ENCODE data around the gene SMS.
"Not testable (repeated sequence)": the region's sequence is repeated elsewhere in the genome, so short reads cannot be mapped to it uniquely, and the experiment has no call there.

Gene SMS

DNA sequence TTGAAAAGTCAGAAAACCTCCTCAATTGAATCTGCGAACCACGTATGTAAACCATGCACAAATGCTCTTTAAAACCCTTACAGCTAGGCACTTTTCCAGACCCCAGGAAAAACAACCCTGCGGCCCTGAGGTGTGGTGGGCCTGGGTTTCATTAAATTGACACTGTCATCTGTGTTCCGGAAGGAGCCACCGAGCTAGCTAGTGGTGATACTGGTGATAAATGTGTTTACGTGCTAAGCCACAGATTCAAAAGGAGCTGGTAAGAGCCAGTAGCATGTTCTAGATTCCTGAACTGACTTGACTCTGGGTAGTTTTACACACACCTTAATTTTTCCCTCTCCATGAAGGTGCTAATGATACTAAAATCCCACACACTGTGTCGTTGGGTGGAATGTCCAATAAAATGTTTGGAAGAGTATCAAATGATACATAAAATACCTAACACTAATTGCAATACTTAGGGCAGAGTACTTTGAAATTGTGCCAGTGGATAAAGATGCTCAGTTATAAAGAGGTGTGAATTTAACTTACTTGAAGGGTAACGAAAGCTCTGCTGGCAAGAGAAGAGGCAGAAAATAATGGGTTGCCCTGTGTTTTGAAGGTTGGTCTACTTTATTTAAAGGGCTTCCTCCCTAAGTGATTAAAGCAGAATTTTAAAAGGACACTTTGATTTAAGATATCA is 8.5 kb downstream of the SMS start:
- in situ Hi-C loops (cut with MboI; ENCODE audit: low pct_unique_long_range_greater_than_20kb, low sequenced_read_pairs, unreplicated experiment) = no loop called here
- DNase-seq (ENCODE audit: low spot score) = no peak
- TF ChIP-seq, protein P1, sequence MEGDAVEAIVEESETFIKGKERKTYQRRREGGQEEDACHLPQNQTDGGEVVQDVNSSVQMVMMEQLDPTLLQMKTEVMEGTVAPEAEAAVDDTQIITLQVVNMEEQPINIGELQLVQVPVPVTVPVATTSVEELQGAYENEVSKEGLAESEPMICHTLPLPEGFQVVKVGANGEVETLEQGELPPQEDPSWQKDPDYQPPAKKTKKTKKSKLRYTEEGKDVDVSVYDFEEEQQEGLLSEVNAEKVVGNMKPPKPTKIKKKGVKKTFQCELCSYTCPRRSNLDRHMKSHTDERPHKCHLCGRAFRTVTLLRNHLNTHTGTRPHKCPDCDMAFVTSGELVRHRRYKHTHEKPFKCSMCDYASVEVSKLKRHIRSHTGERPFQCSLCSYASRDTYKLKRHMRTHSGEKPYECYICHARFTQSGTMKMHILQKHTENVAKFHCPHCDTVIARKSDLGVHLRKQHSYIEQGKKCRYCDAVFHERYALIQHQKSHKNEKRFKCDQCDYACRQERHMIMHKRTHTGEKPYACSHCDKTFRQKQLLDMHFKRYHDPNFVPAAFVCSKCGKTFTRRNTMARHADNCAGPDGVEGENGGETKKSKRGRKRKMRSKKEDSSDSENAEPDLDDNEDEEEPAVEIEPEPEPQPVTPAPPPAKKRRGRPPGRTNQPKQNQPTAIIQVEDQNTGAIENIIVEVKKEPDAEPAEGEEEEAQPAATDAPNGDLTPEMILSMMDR (IDR thresholded peaks at IDR 0.05; ENCODE audit: extremely low read depth, insufficient read depth, missing control alignments) = no peak

DNA sequence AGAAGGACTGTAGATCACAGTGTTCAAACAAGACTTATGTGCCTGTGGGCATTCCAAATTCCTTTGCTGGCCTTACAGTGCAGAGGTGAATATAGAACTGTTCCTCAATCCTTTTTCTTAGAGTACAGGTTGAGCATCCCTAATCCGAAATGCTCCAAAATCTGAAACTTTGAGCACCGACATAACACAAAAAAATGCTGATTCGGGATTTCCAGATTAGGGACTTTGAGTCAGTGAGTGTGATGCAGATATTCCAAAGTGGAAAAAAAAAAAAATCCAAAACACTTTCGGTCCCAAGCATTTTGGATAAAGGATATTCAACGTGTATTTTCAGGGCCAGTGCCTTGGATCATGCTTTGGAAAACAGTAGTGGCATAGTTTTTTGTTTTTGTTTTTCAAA is 9.2 kb downstream of the SMS start:
- in situ Hi-C loops (cut with MboI; ENCODE audit: low pct_unique_long_range_greater_than_20kb, low sequenced_read_pairs, unreplicated experiment) = no loop called here
- TF ChIP-seq, protein P1 (IDR thresholded peaks at IDR 0.05; ENCODE audit: extremely low read depth, insufficient read depth, missing control alignments) = no peak
- DNase-seq (ENCODE audit: low spot score) = no peak

DNA sequence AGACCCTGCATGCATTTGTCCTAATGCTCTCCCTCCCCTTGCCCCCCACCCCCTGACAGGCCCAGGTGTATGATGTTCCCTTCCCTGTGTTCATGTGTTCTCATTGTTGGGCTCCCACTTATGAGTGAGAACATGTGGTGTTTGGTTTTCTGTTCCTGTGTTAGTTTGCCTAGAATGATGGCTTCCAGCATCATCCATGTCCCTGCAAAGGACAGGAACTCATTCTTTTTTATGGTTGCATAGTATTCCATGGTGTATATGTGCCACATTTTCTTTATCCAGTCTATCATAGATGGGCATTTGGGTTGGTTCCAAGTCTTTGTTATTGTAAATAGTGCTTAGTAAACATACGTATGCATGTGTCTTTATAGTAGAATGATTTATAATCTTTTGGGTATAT is 10.0 kb downstream of the SMS start:
- DNase-seq (ENCODE audit: low spot score); in situ Hi-C loops (cut with MboI; ENCODE audit: low pct_unique_long_range_greater_than_20kb, low sequenced_read_pairs, unreplicated experiment): not testable (repeated sequence)

DNA sequence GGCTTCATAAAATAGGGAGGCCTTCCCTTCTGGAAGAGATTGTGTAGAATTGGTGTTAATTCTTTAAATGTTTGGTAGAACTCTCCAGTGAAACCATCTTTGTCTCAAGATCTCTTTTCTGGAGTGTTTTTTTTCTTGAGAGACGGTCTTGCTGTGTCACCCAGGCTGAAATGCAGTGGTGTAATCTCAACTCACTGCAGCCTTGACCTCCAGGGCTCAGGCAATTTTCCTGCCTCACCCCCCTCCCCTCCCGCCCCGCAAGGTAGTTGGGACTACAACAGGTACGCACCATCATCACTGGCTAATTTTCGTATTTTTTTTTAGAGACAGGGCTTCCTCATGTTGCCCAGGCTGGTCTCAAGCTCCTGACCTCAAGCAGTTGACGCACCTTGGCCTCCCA is 12.1 kb downstream of the SMS start:
- TF ChIP-seq, protein P1 (IDR thresholded peaks at IDR 0.05; ENCODE audit: extremely low read depth, insufficient read depth, missing control alignments) = no peak
- in situ Hi-C loops (cut with MboI; ENCODE audit: low pct_unique_long_range_greater_than_20kb, low sequenced_read_pairs, unreplicated experiment) = no loop called here
- DNase-seq (ENCODE audit: low spot score) = no peak

DNA sequence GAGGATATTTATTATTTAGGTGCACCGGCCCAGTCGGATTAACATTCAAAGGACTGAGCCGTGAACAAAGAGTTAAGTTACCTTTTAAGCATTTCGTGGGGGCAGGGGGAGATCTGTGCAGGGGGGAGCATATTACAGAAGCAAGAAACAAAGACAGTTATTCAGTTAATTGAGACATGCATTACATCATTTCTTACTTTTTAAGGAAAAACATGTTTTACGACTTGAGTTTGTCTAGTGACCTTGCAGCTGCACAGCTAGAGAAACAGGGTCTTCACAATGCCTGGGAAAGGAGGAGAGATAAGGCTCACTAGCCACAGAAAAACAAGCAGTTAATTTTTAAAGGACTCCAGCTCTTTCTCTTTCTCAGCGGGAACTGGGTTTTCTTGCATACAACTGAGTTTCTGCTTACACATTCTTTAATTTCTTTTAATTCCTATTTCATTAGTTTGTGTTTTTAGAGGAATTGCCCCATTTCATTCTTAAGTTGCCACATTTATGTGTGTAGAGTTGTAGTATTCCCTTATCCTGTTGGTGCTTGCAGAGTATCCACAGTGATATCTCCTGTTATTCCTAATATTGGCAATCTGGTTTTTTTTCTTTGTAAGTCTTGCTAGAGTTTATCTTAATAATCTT is 12.8 kb downstream of the SMS start:
- in situ Hi-C loops (cut with MboI; ENCODE audit: low pct_unique_long_range_greater_than_20kb, low sequenced_read_pairs, unreplicated experiment); DNase-seq (ENCODE audit: low spot score): not testable (repeated sequence)

DNA sequence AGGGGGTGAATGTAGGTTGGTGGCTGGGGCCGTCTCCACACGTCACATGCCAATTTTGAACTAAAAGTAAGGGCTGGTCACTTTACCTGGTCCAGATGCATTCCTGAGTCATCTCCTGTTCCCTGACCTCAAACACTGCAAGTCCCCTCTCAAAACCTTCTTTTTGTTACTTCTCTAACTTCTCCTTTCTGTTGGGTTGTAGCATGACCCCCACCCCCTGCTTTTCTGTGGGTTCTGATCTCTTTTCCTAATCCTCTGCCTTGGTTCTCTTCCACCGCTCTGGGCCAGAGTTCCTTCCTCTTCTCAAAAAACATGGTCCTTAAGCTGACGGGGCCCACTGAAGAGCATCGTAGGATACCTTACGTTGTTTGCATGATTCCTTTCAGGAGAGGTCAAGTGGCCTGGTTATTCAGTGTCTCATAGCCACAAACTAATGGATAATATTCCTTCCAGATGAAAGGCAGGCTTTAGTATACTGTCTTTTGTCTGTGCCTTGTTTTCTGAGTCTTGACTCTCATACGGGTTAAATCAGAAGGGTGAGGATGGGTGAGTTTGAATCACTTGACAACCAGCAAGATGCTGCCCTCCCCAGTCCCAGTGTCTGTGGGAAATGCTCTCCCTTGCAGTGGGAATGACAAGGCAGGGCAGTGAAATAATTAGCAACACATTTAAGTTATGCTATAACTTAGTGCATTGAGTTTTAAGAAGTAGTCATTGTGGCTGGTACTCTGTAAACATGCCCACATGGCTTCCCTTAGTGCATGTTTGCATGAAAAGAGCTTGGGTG is 15.1 kb downstream of the SMS start:
- in situ Hi-C loops (cut with MboI; ENCODE audit: low pct_unique_long_range_greater_than_20kb, low sequenced_read_pairs, unreplicated experiment) = no loop called here
- DNase-seq (ENCODE audit: low spot score) = no peak
- TF ChIP-seq, protein P1 (IDR thresholded peaks at IDR 0.05; ENCODE audit: extremely low read depth, insufficient read depth, missing control alignments) = no peak

DNA sequence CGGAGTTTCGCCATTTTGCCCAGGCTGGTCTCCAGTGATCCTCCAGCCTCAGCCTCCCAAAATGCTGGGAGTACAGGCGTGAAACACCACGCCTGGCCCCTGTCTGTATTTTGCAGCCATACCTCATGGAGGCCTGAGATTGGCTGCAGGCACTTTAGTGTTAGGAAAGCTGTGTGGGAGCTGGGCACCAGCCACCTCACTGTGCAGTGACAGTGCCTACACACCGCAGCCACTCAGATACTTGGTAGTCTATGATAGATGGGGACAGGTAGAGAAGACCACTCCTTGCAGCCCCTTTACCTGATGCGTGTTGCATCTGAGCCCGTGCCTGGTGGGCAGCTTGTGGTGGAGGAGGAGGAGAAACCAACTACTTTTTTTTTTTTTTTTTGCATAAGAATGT is 16.3 kb downstream of the SMS start:
- TF ChIP-seq, protein P1 (IDR thresholded peaks at IDR 0.05; ENCODE audit: extremely low read depth, insufficient read depth, missing control alignments) = no peak
- in situ Hi-C loops (cut with MboI; ENCODE audit: low pct_unique_long_range_greater_than_20kb, low sequenced_read_pairs, unreplicated experiment) = no loop called here

More for the DNA sequence above, 16.3 kb downstream of the SMS start:
- DNase-seq (ENCODE audit: low spot score) = no peak

All from GM13977 (cell line).